ENCODE results near the gene TARS2.

Gene TARS2

GRCh38 chr1:150508982-150509381 is 21.8 kb downstream of the TARS2 start:
- peak; percentile 70 for DNase-seq (ENCODE audit: low spot score)

DNA sequence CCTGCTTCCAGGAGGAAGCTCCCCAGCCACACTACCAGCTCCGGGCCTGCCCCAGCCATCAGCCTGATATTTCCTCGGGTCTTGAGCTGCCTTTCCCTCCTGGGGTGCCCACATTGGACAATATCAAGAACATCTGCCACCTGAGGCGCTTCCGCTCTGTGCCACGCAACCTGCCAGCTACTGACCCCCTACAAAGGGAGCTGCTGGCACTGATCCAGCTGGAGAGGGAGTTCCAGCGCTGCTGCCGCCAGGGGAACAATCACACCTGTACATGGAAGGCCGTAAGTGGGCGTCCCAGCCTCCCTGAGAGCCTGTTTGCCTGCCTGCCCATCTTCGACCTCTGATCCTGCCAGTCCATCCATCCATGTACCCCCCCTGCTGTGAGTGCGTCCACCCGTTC is 24.3 kb downstream of the TARS2 start:
- DNase-seq (ENCODE audit: low spot score): no peak

- no peak for DNase-seq (ENCODE audit: low spot score)
Observed at GRCh38 chr1:150511985-150512660, 24.9 kb downstream of the TARS2 start.

- DNase-seq (ENCODE audit: low spot score): no peak
Observed at GRCh38 chr1:150512846-150513245, 25.6 kb downstream of the TARS2 start.

- DNase-seq (ENCODE audit: low spot score): no peak
Observed at GRCh38 chr1:150513351-150513791, 26.2 kb downstream of the TARS2 start.

DNA sequence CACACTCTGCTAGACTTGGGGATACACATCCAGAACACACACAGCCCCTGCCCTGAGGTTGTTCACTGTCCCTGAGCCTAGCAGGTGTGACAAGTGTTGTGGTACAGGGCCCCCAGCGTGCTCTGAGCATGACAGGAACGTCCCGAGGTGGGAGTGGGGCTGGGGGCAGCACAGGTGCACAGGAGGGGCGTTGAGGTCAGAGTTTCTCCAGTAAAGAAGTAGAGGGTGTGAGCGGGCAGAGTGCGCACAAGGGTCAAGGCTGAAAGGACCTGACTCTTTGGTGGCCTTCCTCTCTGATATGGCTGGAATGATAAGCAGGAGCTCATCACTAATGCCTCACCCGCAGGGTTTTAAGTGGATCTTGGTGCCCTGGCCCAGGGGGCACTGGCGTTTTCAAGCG is 27.0 kb downstream of the TARS2 start:
- no peak for DNase-seq (ENCODE audit: low spot score)

DNA sequence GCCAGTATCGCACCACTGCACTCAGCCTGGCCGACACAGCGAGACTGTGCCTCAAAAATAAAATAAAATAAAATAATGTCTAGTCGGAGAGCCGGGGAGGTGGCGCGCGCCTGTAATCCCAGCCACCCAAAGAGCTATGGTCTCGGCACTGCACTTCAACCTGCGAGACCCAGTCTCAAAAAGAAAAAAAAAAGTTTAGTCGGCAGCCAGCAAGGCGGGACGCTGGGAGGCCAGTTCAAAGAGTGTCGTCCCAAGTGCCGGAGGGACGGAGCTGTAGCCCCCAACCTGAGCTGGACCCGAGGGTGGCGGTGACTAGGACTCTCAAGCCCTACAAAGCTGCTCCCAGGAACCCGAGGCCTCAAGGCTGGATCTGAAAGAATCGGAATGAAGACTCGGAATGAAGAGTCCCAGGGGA is 27.7 kb downstream of the TARS2 start:
- no peak for DNase-seq (ENCODE audit: low spot score)

GRCh38 chr1:150515328-150516049 is 28.3 kb downstream of the TARS2 start, which contains the start of gene FALEC:
FALEC (plus strand) TSS chr1:150515752.
- DNase-seq (ENCODE audit: low spot score): peak; percentile 99

- no peak for DNase-seq (ENCODE audit: low spot score)
Observed at GRCh38 chr1:150516050-150516591, 28.9 kb downstream of the TARS2 start.

GRCh38 chr1:150516616-150517015 is 29.4 kb downstream of the TARS2 start:
- DNase-seq (ENCODE audit: low spot score): no peak

DNA sequence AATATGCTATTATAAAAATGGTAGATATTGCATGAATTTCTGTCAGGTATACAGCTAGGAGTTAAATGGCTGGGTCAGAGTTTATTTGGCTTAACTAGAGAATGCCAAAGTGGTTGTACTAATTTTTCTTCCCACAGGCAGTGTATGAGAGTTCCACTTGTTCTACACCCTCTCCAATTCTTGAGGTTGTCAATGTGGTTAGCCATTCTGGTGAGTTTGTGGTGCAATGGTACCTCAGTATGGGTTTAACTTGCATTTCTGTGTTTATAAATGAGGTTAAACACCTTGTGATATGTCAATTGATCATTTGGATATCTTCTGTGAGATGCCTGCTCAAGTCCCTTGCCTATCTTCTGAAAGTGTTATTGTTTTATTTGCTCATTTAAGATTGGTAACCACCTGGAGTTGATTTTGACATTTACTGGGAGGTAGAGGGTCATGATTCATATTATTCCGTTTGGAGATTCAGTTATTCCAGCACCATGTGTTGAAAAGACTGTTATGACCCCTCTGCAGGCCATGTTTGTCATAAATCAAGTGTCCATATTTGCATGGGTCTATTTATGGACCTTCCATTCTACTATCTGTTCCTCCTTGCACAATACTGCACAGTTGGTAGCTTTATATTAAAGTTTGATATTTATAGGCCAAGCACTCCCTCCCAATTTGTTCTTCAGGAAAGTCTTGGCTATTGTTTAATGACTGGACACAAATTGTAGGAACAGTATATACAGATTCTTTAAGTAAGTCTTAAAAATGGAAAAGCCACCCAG is 34.2 kb downstream of the TARS2 start:
- no peak for DNase-seq (ENCODE audit: low spot score)

DNA sequence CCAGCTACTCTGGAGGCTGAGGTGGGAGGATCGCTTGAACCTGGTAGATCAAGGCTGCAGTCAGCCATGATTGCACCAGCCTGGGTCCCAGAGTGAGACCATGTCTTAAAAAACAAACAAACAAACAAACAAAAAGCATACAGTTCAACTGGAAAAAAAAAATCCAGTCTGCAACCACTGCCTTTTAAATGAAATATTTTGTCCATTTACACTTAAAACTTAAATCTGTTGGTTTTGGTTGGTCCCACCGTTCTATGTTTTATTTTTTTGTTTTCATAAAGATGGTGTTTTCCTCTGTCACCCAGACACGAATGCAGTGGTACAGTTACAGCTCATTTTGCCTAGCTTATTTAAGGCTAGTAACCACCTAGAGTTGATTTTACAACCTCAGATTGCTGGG is 38.1 kb downstream of the TARS2 start:
- DNase-seq (ENCODE audit: low spot score): no peak

GRCh38 chr1:150528196-150528595 is 41.0 kb downstream of the TARS2 start:
- peak; percentile 70 for DNase-seq (ENCODE audit: low spot score)

DNA sequence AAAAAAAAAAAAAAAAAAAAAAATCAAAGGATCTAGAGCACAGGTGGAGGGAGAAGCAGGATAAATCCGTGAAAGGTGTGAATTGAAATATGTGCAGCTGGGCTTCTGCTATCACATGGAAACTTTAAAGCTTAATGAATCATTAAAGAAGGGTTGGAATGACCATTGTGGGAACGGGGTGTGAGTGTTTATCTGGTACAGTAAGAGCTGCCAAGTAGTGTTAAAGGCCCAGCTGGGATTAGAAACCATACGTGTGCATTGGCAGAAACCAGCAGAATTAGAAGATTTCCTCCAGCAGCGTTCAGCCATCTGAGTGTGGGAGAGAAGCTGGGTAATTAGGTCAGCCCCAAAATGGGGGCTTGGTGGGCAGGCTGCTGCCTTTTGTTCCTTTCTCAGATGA is 41.8 kb downstream of the TARS2 start:
- DNase-seq (ENCODE audit: low spot score): peak; percentile 57

DNA sequence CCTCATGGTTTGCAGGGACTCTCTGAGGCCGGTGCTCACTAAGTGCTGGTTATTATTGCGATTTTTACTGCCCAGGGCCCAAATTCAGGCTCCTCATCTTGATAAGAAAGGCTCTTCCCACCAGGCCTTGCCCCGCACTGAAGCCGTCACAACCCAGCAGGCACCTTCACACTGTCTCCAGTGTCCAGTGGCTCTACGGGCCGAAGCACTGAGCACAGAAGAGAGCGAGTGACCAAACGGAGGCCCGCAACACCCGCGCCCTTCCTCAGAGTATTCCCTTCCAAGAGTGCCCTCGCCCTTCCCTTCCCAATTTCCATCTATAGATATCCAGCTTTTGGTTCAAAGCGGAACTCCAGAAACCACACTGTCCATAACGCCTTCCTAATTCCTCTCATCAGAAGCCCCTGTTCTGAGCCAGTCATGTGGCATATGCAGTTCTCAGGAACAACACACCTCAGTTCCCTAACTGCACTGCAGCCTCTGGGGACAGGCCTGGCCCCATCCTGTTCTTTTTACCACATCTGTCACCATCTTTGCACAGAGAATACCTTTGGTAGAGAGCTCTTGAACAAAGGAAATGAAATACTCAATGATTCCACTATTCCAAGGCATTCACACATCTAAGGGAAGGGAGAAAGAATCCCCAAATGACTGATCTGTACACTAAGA is 43.4 kb downstream of the TARS2 start:
- no peak for DNase-seq (ENCODE audit: low spot score)

DNA sequence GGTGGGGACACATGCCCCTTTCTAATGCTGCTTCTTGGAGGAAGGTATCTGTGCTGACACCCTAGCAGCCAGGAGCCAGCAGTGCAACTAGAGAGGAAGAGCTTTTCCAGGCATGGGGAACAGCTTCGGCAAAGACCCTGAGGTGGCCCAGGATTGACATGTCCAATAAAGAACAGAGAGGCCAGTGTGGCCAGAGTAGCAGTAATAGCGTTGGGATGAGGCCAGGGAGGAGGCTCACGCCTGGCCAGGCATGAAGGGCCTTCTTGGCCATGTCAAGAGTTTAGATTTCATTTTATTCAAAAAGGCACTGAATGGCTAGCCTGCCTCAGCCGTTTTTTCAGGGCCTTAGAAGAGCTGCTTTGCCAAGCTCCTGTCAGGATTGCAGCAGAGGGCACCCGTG is 45.6 kb downstream of the TARS2 start:
- no peak for DNase-seq (ENCODE audit: low spot score)

GRCh38 chr1:150534002-150534401 is 46.8 kb downstream of the TARS2 start:
- DNase-seq (ENCODE audit: low spot score): no peak

DNA sequence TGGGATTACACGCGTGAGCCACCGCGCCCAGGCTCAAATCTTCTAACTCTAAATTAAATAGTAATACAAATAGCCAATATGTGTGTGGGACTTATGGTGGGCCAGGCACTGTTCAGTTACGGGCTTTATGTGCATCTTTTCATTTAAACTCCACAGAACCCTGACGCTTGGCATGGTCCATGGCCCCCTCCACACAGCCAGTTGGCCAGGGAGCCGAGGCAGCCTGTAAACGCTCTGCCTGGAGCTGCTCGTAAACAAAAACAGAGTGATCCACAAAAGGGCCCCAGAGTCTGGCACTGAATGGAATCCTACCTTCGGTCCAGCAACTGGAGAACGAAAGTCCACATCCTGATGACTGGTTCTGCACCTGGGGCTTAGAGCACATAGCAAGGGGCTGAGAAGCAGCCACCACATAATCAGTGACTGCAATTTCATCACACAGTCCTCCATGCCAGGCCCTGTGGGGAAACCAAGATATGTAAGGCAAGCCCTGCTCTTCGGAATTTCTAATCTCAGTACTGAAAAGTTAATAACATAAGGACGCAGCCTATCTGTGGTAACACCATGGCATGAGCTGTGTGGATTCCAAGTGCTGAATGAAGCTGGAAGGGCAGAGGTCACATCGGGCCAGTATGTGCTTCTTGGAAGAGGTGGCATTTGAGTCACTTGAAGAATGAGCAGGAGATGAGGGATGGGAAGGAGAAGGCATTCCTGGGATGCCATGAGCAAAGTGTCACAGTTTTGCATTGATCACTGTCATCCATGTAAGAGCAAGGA is 48.5 kb downstream of the TARS2 start:
- peak; percentile 63 for DNase-seq (ENCODE audit: low spot score)

DNA sequence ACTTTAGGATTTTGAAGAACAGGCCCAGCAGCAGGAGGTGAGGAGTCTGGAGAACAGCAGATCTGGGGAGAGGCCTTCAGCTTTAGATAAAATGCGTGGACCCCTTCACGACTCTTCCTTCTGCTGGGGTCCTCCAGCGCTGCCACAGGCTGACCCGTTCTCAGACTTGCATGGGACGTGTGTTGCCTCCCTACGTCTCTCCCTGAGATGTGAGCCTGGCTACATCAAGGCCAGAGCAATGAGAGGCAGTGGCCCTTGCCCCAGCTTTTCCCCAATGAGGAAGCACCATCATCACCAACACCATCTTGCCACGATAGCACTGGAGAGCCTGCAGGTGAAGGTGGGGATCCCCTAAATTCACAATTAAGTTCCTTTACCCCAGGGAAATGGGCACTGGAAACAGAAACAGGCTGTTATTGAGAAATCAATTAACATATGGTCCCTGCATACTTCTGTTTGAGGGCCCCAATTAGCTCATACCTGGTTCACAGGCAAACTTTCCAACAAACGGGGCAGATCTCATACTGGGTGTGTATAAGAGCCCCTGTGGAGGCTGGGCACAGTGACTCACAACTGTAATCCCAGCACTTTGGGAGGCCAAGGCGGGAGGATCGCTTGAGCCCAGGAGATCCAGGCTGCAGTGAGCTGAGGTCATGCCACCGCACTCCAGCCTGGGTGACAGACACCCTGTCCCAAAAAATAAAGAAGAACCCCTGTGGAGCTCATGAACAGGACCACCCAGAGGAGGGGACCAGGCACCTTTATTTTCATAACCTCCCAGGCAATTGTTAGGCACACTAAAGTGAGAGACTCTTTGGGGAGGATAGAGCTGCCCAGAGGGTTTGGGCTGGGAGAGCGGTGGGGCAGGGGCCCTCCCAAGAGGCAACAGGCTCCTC is 49.9 kb downstream of the TARS2 start:
- DNase-seq (ENCODE audit: low spot score): no peak
